ENCODE data around the gene DGKD.

DGKD gene

GRCh38 chr2:233448575-233448974 lies 94.3 kb downstream of the DGKD start:
- no peak for DNase-seq

GRCh38 chr2:233449081-233449901 lies 95.0 kb downstream of the DGKD start:
- DNase-seq, result no peak

- DNase-seq, result no peak
Observed at GRCh38 chr2:233449921-233450863, 95.9 kb downstream of the DGKD start.

GRCh38 chr2:233450864-233451575 lies 96.7 kb downstream of the DGKD start:
- DNase-seq, result no peak

- no peak for DNase-seq
Observed at GRCh38 chr2:233451950-233452349, 97.7 kb downstream of the DGKD start.

- DNase-seq, result no peak
Observed at GRCh38 chr2:233453111-233453915, 99.0 kb downstream of the DGKD start.

GRCh38 chr2:233453916-233454315 lies 99.6 kb downstream of the DGKD start:
- no peak for DNase-seq

- no peak for DNase-seq
Observed at GRCh38 chr2:233455006-233455405, 100.7 kb downstream of the DGKD start.

GRCh38 chr2:233455491-233455890 lies 101.2 kb downstream of the DGKD start:
- no peak for DNase-seq

GRCh38 chr2:233456111-233456510 lies 101.8 kb downstream of the DGKD start:
- no peak for DNase-seq

- no peak for DNase-seq
Observed at GRCh38 chr2:233456934-233457333, 102.6 kb downstream of the DGKD start.

- DNase-seq, result no peak
Observed at GRCh38 chr2:233457356-233457755, 103.1 kb downstream of the DGKD start.

- no peak for DNase-seq
Observed at GRCh38 chr2:233458031-233458610, 103.8 kb downstream of the DGKD start.

- no peak for DNase-seq
Observed at GRCh38 chr2:233458826-233459225, 104.5 kb downstream of the DGKD start.

GRCh38 chr2:233459426-233459825 lies 105.1 kb downstream of the DGKD start:
- no peak for DNase-seq

- no peak for DNase-seq
Observed at GRCh38 chr2:233460726-233461441, 106.6 kb downstream of the DGKD start.

- no peak for DNase-seq
Observed at GRCh38 chr2:233461481-233461891, 107.2 kb downstream of the DGKD start.

GRCh38 chr2:233462202-233462785 lies 108.0 kb downstream of the DGKD start:
- DNase-seq, result no peak

- no peak for DNase-seq
Observed at GRCh38 chr2:233462826-233463470, 108.7 kb downstream of the DGKD start.

- no peak for DNase-seq
Observed at GRCh38 chr2:233463586-233463985, 109.3 kb downstream of the DGKD start.

Measured in amniotic stem cell (primary cell).